GM18508 (cell line): Measurements from ENCODE around the gene ASPSCR1.
"Not testable (repeated sequence)": the region's sequence is repeated elsewhere in the genome, so short reads cannot be mapped to it uniquely, and the experiment has no call there.

Experiments used
- ATAC-seq: cut with Tn5 transposase; IDR thresholded peaks from one replicate; pipeline ENCODE4 v1.9.1; 2021; ENCODE audit warnings: moderate number of reproducible peaks; ENCODE audit not compliant: insufficient read depth, unreplicated experiment

The ASPSCR1 gene

GRCh38 chr17:81978524-81979298 is 1.3 kb downstream of the ASPSCR1 start:
- ATAC-seq, result no peak

GRCh38 chr17:81980122-81980521 is 2.7 kb downstream of the ASPSCR1 start:
- ATAC-seq, result no peak

- no peak for ATAC-seq
These were observed 3.4 kb downstream of the ASPSCR1 start for GRCh38 chr17:81980707-81981343.

GRCh38 chr17:81981511-81981910 is 4.1 kb downstream of the ASPSCR1 start:
- ATAC-seq, result not testable (repeated sequence)

GRCh38 chr17:81983011-81983638 is 5.7 kb downstream of the ASPSCR1 start:
- no peak for ATAC-seq

- ATAC-seq, result no peak
These were observed 6.4 kb downstream of the ASPSCR1 start for GRCh38 chr17:81983639-81984373.

GRCh38 chr17:81984773-81985410 is 7.5 kb downstream of the ASPSCR1 start:
- no peak for ATAC-seq

GRCh38 chr17:81986606-81987005 is 9.2 kb downstream of the ASPSCR1 start:
- no peak for ATAC-seq

GRCh38 chr17:81987161-81987770 is 9.8 kb downstream of the ASPSCR1 start:
- no peak for ATAC-seq

- no peak for ATAC-seq
These were observed 13.6 kb downstream of the ASPSCR1 start for GRCh38 chr17:81990836-81991683.

- no peak for ATAC-seq
These were observed 14.4 kb downstream of the ASPSCR1 start for GRCh38 chr17:81991684-81992305.

- no peak for ATAC-seq
These were observed 15.1 kb downstream of the ASPSCR1 start for GRCh38 chr17:81992306-81993102.

GRCh38 chr17:81993729-81994592 is 16.5 kb downstream of the ASPSCR1 start:
- ATAC-seq, result no peak

- no peak for ATAC-seq
These were observed 17.4 kb downstream of the ASPSCR1 start for GRCh38 chr17:81994593-81995462.

- no peak for ATAC-seq
These were observed 18.2 kb downstream of the ASPSCR1 start for GRCh38 chr17:81995463-81996231.
